ENCODE data around the gene ADAT1.
"Not testable (repeated sequence)": the region's sequence is repeated elsewhere in the genome, so short reads cannot be mapped to it uniquely, and the experiment has no call there.

ADAT1 gene

GRCh38 chr16:75620326-75621169 is 2.5 kb downstream of the ADAT1 start:
- DNase-seq = no peak

GRCh38 chr16:75618780-75619179 is 4.3 kb downstream of the ADAT1 start:
- no peak for DNase-seq

- no peak for DNase-seq
Measured at GRCh38 chr16:75617121-75617520, 6.0 kb downstream of the ADAT1 start.

DNA sequence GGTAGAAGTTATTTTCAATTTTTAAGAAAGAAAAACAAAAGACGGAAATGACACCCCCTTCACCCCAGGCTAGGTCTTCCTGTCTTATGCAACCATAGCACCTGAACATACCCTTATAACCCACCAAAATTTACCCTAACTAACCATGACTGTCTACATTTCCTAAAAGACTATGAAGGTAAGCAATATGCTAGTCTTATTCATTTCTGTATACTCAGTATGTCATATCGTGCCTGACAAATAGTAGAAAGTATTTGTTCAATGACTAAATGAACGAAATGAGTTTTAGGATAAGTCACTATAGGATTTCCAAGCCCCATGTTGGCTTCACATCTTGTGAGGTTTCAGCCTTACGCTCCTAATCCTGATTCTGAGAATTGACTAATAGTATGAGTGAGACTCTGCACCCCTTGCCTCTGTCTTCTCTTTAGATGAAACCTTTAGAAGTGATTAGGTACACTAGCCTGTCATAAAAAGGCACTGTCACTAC is 6.5 kb downstream of the ADAT1 start:
- no peak for DNase-seq

GRCh38 chr16:75615619-75616018 is 7.5 kb downstream of the ADAT1 start:
- no peak for DNase-seq

- no peak for DNase-seq
Measured at GRCh38 chr16:75614066-75614897, 8.8 kb downstream of the ADAT1 start.

- no peak for DNase-seq
Measured at GRCh38 chr16:75606507-75606906, 16.6 kb downstream of the ADAT1 start.

GRCh38 chr16:75603241-75603640 is 19.8 kb downstream of the ADAT1 start:
- no peak for DNase-seq

DNA sequence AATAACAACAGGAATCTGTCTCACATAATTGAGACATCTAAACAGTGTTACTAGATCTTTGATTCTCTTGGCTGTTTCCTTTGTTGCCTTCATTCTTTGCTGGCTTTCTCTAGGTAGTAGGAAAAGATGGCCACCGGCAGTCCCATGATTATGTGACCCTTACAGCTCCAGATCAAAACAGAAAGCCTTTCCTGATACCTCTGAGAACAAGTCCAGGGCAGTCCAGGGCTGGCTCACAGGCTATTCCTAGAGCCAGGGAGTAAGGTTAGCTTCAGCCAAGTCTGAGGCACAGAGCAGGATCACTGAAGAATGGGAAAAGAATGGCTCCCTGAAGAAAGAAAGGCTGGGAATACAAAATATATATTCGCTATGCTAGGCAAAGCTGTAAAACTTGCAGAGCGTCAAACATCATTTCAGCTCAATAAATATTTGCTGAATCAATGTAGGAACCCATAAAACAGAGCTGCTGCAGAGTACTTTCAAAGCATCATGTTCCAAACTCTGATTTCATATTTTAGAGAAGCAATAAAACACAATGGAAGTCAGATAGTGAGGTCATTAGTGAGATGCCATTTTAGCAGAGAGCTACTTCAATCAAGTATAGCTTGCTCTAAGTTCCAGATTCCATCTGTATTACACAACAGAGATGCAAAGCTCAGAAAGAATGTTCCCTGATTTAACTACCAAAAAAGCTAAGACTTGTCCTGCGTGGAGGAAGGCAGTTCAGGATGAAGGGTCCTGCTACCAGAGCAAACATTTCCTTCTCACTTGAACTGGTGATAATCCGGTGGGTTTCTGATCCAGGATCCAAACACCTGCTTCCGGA is 23.4 kb downstream of the ADAT1 start:
- no peak for DNase-seq

- no peak for DNase-seq
Measured at GRCh38 chr16:75593825-75594820, 29.0 kb downstream of the ADAT1 start.

DNA sequence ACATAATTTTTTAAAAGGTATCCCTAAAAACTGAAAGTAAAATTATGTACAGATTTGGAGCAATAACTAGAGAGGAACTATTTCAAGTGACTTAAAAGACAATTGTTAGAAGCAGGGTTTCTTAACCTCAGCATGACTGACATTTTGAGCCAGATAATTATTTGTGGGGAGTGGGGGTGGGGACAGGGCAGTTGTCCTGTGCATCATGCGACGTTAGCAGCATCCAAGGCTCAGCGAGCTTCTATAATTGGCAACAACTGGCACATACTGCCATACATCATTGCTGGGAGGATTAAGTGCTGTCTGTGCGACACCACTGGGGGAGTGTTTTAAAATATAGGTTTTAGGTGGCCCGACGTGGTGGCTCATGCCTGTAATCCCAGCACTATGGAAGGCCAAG is 29.8 kb downstream of the ADAT1 start:
- no peak for DNase-seq

DNA sequence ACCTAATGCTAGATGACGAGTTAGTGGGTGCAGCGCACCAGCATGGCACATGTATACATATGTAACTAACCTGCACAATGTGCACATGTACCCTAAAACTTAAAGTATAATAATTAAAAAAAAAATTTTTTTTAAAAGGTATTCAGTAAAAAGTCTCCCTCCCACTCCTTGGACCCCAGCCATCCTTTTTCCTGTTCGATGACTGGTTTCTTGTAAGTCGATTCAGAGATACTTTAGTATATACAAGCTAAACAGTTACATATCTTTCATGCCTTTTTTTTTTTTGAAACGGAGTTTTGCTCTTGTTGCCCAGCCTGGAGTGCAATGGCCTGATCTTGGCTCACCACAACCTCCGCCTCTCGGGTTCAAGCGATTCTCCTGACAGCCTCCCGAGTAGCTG is 31.2 kb downstream of the ADAT1 start:
- DNase-seq = not testable (repeated sequence)

DNA sequence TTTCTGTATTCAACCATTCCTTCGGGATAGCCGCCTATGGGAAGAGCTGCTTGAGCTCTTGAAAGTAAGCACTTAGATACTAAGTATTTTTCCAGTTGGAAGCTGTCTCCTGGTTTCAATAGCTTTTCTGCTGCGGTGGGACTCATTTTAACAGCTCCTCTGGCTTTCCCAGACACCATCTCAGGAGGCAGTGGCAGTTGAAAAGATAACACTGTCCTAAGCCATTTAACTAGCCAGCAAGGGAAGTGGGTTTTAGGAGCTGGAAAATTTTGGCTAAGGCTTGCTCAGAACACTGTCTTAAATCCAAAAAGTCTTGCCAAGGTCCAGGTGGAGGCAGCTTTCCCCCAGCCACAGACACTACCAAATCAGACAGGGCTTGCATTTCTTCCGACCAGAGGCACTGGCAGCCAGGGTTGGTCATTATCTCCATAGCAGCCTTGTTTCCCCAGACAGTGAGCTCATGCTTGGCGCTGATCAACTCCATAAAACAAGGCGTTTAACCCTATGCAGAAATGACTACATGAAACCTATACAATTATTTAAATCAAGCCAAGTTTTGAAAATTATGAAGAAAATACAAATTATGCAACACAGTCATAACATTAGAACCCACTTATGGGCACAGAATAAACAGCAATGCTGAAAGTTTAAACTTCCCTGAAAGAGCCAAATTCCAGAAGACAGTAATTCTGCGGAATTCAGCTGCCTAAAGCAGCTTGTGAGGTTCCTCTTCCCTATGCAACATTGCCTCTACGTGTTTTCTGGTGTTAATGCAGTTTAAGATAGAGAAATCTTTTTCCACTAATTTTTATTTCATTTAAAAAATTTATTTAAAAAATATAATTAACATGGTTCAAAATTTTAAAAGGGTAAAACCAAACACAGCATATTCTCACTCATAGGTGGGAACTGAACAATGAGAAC is 31.9 kb downstream of the ADAT1 start:
- DNase-seq = no peak

- no peak for DNase-seq
Measured at GRCh38 chr16:75589306-75589705, 33.8 kb downstream of the ADAT1 start.

DNA sequence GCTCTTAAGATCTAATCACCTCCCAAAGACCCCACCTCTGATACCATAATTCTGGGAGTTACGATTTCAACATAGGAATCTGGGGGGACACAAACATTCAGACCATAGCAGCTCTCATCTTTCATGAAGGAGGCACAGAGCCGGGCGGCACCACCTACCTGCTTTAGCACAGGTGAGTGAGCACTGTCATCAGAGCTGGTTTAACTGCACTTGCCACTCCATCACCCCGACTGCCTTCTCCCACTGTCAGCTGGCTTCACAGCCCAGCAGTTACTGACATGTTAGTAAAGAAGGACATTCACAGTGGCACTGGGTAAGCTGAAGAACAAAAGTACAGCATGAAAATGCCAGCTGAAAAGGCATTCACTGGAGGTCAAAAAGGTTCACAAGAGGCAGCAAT is 34.4 kb downstream of the ADAT1 start:
- no peak for DNase-seq

DNA sequence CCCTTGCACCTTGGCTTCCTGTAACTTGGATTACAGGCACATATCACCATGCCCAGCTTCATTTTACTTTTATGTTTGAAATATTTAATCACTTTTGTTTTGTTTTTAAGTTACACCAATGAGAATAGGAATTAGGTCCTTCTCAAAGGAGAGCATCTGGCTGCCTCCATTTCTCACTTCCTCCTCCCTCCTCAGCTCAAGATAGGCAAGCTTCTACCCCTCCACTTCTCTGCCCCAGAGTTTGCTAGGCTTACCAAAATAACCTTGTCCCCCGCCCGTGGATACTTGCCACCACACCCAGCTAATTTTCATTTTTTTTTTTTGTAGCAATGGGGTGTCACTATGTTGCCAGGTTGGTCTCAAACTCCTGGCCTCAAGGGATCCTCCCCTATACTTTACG is 39.0 kb downstream of the ADAT1 start:
- DNase-seq = no peak

GRCh38 chr16:75579281-75579834 is 43.7 kb downstream of the ADAT1 start:
- no peak for DNase-seq

- DNase-seq = no peak
Measured at GRCh38 chr16:75578725-75579124, 44.4 kb downstream of the ADAT1 start.

DNA sequence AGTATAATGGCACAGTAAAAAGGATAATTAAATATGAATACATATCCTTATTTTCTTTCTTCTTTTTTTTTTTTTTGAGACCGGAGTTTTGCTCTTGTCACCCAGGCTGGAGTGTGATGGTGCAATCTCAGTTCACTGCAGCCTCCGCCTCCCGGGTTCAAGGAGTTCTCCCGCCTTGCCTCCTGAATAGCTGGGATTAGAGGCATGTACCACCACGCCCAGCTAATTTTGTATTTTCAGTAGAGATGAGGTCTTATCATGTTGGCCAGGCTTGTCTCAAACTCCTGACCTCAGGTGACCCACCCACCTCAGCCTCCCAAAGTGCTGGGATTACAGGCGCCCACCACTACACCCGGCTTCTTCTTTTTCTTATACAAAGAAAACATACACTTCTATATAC is 44.9 kb downstream of the ADAT1 start:
- no peak for DNase-seq

DNA sequence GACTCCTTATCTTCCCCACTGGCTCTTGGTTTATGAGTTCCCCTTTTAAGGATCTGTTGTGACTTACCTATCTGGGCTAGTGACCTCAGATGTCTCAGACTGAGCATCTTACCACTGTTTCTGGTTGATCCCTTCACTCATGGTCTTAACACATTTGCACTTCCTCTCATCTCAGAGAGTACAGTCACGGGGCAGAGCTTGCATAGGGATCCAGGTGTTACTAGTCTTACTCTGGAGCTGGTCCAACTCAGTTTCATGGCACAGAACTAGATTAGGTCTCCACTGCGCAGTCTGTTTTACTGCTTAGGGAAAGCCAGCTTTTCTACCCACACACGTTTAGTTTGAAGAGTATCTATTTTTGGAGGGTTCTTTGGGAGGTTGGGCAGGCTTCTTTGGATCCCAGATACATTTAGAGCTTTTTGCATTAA is 46.7 kb downstream of the ADAT1 start:
- no peak for DNase-seq
